GM12892 (cell line): ENCODE results near the gene CD74.
A peak's percentile ranks its signal among the peaks of the same experiment; 100 is the strongest.

ENCODE experiments used
- DNase-seq: peaks from one replicate; pipeline ENCODE4 v3.0.0; 2011; ENCODE audit not compliant: insufficient read length
- FAIRE-seq: peaks from 2 replicates; lab custom pipeline; 2011; peaks lifted over from hg19 to GRCh38; lab: Jason Lieb, UNC
- POLR2A ChIP-seq: IDR thresholded peaks from 2 replicates; pipeline ENCODE4 v1.6.1; 2011; ENCODE audit warnings: low read depth, low read length, control low read depth
- POLR2AphosphoS5 ChIP-seq: IDR thresholded peaks from 2 replicates; pipeline ENCODE4 v1.6.1; 2011; ENCODE audit warnings: low read depth, low read length, control low read depth
- TAF1 ChIP-seq: IDR thresholded peaks from 2 replicates; pipeline ENCODE4 v1.6.1; 2011; ENCODE audit warnings: low read depth, mild to moderate bottlenecking, control low read depth, low read length, borderline replicate concordance

Gene CD74

DNA sequence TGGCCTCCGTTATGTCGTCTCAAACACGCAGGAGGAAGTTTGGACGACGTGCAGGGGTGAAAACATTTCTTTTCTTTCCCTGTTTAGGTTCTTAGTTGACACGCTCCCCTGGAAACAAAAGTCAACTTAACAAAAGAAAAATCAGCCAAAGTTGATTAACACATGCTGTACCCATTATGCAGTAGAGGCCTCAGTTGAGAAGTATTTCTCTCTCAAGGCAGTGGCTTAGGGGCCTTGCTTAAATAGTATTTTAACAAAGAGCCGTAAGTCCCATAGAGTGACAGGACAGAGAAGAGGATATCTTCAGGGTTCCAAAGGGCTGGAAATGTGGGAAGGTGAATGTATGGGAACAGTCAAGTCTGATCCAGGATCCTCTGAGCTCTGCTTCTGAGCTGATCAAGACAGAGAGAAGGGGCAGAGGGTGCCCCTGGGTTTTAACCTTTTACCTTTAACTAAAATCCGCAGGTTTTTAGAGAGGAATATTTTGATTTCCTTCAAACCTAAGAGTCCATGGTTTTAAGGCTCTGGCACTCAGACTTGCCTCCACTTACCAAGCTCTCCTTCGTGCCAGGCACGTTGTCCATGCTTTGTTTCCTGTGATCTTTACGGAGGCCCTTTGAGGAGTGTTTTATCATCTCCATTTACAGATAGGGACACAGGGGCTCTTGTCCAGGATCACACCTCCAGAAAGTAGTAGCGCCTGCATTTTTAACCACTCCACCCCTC is 629 bp upstream of the CD74 start:
- TF ChIP-seq POLR2A (peak; percentile 31; the same call in 1 of the 2 replicates), TAF1 (no peak; the same call in 1 of the 2 replicates), POLR2AphosphoS5 (peak; percentile 73)
- DNase-seq (no peak), FAIRE-seq (peak; percentile 65)

DNA sequence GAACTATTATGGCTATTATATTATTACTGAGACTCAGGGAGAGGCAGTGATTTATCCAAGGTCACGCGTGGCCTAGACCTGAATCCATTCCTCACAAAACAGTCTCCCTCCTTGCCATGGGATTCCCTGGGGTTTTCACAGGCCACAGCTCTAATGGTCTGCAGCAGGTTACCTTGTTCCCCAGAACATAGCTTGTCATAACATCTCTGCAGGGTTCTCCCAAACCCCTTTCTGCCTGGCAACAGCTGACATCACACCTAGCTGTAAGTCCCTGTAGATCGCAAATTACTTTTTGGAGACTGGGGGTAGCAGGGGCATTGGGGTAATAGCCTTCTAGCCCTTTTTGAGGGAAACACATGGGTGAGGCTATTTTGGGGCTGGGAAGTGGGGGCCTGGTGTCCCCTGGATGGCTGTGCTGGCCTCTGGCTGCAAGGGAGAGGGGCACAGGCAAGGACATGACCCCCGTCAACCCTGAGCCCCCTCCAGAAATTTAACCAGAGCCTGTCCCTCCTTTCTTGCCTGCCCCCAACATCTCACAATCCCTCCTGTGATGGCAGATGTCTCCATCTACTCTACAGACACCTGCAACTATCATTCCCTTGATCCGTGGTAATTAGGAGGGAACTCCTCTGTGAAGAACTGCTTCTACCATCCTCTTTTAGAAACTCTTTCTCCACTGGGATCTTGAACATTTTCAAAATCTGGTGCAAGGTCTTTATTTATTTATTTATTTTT is 1.3 kb downstream of the CD74 start:
- no peak for DNase-seq
- peak; percentile 97 for TF ChIP-seq POLR2AphosphoS5
- TF ChIP-seq POLR2A = peak; percentile 85
- peak; percentile 21; the same call in 1 of the 2 replicates for TF ChIP-seq TAF1
- peak; percentile 95 for FAIRE-seq

DNA sequence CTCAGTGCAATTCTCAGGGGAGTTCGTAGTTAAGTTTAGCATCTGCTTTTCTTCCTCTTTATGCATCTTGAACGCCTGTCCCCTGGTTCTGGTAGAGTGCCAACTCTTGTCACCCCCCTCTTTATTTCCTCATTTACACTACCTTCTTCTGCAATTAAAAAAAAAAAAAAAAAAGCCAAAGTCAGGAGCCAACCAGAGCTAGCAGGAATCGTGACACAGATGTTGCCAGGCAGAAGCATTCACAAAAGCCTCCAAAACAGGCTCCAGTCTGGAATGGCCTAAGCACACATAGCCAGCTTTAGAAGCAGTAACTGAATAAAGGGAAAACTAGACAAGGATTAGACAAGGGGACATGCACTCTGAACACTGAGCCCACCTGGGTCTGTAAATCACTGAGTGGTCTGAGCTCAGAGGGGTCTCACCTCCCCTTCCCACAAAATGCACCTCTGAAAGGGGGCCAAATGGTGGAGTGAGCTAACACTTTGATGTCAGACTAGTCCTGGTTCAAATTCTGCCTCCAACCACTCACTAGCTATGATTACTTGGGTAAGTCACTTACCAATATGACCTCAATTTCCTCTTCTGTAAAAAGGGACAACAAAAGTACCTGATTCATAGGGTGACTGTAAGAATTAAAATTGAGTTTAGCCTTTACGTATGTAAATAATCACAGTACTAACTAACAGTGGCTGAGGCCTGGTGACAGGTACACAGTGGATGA is 2.0 kb downstream of the CD74 start:
- FAIRE-seq (peak; percentile 74), DNase-seq (no peak)
- TF ChIP-seq TAF1 (no peak), POLR2AphosphoS5 (peak; percentile 96), POLR2A (peak; percentile 90)

DNA sequence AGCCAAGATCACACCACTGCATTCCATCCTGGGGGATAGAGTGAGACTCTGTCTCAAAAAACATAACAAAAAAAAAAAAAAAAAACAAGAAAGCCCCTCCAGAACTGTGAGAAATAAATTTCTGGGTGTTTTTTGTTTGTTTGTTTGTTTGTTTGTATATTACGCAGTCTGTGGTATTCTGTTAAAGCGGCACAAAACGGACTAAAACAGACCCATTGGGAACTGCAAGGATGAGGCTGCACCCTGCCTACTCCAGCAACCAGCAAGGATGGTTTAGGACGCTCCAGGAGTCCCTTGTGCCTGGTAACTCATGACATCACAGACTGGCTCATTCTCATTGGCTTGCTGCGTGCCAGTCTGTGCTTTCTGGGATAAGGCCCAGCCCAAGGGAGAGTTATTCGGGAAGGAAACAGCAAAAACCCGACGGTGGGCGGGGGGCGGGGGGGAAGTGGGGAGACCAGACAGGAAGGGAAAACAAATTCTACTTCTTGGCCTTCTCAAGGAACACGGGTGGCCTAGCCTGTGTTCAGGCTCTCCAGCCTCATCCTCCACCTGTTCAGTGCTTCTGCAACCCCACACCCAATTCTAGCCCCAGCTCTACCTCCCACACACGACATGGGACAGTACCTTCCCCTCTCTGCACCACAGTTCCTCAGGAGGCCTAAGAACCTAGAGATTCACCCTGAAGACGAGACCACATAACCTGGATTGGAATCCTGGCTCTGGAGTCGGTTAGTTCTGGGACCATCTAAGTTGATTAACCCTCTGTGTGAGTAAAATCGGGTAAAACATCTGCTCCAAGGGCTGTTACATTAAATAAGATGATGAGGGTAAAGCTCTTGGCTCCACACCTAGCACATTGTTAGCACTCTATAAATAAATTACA is 2.8 kb downstream of the CD74 start:
- DNase-seq (no peak), FAIRE-seq (peak; percentile 93)
- TF ChIP-seq TAF1 (no peak), POLR2AphosphoS5 (peak; percentile 98), POLR2A (peak; percentile 87)

DNA sequence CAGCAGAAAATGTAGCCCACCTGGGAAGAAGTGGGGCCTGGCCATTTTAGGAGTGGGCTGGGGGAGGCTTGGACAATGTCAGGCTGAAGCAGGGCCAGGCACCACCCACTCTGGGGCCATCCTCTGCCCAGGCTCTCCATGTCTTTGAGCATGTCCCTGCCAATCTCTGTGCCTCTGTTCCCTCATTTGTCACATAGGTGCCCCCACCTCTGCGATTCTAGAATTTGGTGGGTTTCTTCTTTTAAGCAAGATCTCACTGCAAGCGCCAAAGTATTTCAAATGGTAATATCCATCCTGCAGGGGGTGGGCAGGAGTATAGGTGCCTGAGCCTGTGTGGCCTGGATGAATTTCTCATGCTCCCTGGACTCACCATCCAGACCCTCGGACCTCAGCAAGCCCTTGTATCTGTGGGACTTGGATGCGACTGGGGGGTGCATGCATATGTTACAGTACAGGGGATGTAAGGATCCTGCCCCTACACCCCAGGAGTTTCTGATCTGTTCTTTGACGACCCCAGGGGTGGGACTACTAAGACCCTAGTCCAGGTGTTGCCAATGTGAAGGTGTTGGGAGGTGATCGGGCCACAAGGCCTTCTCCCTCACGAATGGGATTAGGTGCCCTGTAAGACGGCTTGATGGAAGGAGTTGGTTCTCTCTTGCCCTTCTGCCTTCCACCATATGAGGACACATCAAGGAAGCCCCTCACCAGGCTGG is 4.3 kb downstream of the CD74 start:
- DNase-seq (no peak), FAIRE-seq (peak; percentile 67)
- TF ChIP-seq POLR2AphosphoS5 (peak; percentile 96), POLR2A (peak; percentile 83), TAF1 (no peak)

DNA sequence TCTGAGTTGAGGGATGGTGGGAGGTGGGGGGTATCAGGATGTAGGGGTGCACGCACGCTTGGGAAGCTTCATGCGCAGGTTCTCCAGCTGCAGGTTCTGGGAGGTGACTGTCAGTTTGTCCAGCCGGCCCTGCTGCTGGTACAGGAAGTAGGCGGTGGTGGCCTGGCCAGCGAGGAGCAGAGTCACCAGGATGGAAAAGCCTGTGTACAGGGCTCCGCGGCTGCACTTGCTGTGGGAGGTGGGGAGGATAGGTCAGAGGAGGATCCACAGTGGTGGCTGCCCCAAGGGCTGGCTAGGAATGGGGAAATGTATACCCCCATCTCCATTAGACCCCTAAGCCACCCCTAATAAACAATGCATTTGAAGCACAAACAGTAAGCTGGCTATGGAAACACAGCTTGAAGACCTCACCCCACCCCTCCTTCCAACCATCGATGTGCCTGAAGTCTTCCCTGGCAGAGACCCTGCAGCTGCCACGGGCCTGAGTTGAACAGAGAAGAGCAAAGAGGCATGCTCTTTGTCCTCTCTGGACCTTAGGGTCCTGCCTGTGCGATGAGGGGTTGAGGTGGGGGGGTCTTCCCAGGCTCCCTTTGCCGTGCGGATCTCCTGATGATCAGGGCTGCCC is 5.5 kb downstream of the CD74 start:
- FAIRE-seq = peak; percentile 42
- DNase-seq = no peak
- TF ChIP-seq POLR2A (peak; percentile 70), POLR2AphosphoS5 (peak; percentile 96), TAF1 (no peak)

DNA sequence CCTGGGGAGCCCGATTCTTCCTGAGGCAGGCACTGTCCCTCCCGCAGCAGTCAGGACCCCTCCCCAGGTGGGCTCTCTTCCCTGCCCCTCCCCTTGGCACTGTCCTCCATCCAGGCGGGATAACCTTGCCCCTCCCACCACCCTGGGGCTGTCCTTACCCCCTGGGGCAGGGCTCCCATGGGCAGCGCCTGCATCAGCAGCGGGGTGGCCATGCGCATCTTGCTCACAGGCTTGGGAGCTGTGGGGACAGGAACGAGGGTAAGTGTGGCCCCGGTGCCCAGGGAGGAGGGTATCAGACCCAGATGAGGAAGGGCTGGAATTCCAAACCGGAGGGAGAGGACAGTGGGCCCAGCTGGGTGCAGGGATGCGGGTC is 6.0 kb downstream of the CD74 start:
- DNase-seq (no peak), FAIRE-seq (no peak)
- TF ChIP-seq POLR2AphosphoS5 = no peak; the same call in 1 of the 2 replicates
- TF ChIP-seq TAF1 = no peak
- no peak for TF ChIP-seq POLR2A

DNA sequence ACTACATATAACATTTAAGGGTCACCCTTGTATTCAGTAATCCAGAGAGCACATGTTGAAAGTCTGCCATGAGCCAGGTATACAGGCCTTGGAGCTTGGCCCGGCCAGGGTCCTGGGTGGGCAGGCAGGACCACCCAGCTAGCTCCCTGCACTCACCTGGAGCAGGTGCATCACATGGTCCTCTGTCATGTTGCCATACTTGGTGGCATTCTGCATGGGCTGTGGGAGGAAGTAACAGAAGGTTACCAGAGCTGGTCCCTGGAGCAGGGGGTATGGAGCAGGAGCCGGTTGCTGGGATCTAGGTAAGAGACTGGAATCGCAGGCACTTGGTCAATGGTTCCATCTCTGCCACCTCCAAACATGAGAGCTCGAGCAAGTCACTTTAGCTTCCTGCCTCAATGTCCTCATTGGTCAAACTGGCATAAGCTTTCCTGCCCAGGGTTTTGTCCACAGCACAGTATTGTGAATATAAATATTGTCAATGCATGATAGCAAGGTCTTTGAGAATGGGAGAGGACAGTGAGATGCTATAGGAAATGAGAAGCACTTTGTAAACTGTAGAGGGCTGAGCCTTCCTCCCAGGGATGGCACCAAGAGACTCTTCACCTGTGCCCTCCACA is 6.5 kb downstream of the CD74 start:
- DNase-seq (no peak), FAIRE-seq (peak; percentile 74)
- TF ChIP-seq POLR2AphosphoS5 (peak; percentile 90), POLR2A (peak; percentile 77), TAF1 (no peak)
